Measurements from ENCODE around the gene MYO5B.
"Not testable (repeated sequence)": the region's sequence is repeated elsewhere in the genome, so short reads cannot be mapped to it uniquely, and the experiment has no call there.

The MYO5B gene

GRCh38 chr18:49814147-49814499 lies 380.8 kb downstream of the MYO5B start:
- DNase-seq, result peak; percentile 63

GRCh38 chr18:49813319-49814146 lies 381.4 kb downstream of the MYO5B start, which contains the start of gene ACAA2:
Gene ACAA2, minus strand, starts transcription at chr18:49813533. Its CDS starts 49 bp downstream, at chr18:49813484.
- peak; percentile 86 for DNase-seq

- DNase-seq, result no peak
These were observed 382.0 kb downstream of the MYO5B start for GRCh38 chr18:49813069-49813318.

- no peak for DNase-seq
These were observed 382.5 kb downstream of the MYO5B start for GRCh38 chr18:49812286-49813068.

GRCh38 chr18:49811151-49811938 lies 383.6 kb downstream of the MYO5B start:
- no peak for DNase-seq

- DNase-seq, result not testable (repeated sequence)
These were observed 386.3 kb downstream of the MYO5B start for GRCh38 chr18:49808553-49809191.

GRCh38 chr18:49804096-49804495 lies 390.9 kb downstream of the MYO5B start:
- no peak for DNase-seq

GRCh38 chr18:49802623-49803022 lies 392.3 kb downstream of the MYO5B start:
- DNase-seq, result no peak

- DNase-seq, result not testable (repeated sequence)
These were observed 394.5 kb downstream of the MYO5B start for GRCh38 chr18:49800491-49800890.

- not testable (repeated sequence) for DNase-seq
These were observed 395.1 kb downstream of the MYO5B start for GRCh38 chr18:49799806-49800205.

- DNase-seq, result no peak
These were observed 396.9 kb downstream of the MYO5B start for GRCh38 chr18:49798001-49798400.

- DNase-seq, result no peak
These were observed 399.1 kb downstream of the MYO5B start for GRCh38 chr18:49795612-49796552.

GRCh38 chr18:49794743-49795142 lies 400.2 kb downstream of the MYO5B start:
- DNase-seq, result no peak

GRCh38 chr18:49789560-49790134 lies 405.3 kb downstream of the MYO5B start:
- peak; percentile 6 for DNase-seq

GRCh38 chr18:49788327-49788898 lies 406.5 kb downstream of the MYO5B start:
- DNase-seq, result no peak

GRCh38 chr18:49786019-49786720 lies 408.8 kb downstream of the MYO5B start:
- no peak for DNase-seq

GRCh38 chr18:49784427-49785185 lies 410.3 kb downstream of the MYO5B start:
- no peak for DNase-seq

GRCh38 chr18:49783631-49784030 lies 411.3 kb downstream of the MYO5B start:
- DNase-seq, result not testable (repeated sequence)

- DNase-seq, result no peak
These were observed 416.0 kb downstream of the MYO5B start for GRCh38 chr18:49778826-49779465.
